ENCODE results near the gene BTBD19.

DNA sequence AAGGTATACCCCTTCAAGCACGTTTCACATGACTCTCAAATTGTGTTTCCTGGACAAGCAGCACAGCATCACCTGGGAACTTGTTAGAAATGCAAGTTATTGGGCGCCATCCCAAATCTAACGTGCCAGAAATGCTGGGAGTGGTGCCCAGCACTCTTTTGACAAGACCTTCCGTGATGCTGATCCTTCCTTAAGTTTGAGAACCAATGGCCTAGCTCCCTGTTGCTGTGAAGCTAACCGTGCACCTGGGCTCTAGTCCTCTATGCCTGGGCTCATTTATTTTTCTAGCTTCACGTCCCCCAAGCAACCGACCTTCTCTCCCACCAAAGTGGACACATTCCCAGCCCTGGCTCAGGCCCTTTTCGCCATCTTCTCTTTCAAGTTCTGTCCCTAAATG is 24.6 kb upstream of the BTBD19 start:
- no peak for TF ChIP-seq ZNF274 (IDR thresholded peaks at IDR 0.05; ENCODE audit: low read depth, low read length)
- no peak for TF ChIP-seq JUND (IDR thresholded peaks at IDR 0.05)
- TF ChIP-seq, protein P1, sequence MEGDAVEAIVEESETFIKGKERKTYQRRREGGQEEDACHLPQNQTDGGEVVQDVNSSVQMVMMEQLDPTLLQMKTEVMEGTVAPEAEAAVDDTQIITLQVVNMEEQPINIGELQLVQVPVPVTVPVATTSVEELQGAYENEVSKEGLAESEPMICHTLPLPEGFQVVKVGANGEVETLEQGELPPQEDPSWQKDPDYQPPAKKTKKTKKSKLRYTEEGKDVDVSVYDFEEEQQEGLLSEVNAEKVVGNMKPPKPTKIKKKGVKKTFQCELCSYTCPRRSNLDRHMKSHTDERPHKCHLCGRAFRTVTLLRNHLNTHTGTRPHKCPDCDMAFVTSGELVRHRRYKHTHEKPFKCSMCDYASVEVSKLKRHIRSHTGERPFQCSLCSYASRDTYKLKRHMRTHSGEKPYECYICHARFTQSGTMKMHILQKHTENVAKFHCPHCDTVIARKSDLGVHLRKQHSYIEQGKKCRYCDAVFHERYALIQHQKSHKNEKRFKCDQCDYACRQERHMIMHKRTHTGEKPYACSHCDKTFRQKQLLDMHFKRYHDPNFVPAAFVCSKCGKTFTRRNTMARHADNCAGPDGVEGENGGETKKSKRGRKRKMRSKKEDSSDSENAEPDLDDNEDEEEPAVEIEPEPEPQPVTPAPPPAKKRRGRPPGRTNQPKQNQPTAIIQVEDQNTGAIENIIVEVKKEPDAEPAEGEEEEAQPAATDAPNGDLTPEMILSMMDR (IDR thresholded peaks at IDR 0.05 in 2 of 3, conservative IDR thresholded peaks at IDR 0.05 in 1 of 3; ENCODE audit: borderline replicate concordance in 1 of 3, insufficient read depth in 1 of 3, low read depth in 2 of 3, low read length in 2 of 3), result no peak
- TF ChIP-seq EZH2 (IDR thresholded peaks at IDR 0.05), result no peak
- TF ChIP-seq CBX3 (IDR thresholded peaks at IDR 0.05; ENCODE audit: low read depth), result no peak

Data from HCT116 (cell line).